ENCODE data around the gene KNDC1.
"Not testable (repeated sequence)": the region's sequence is repeated elsewhere in the genome, so short reads cannot be mapped to it uniquely, and the experiment has no call there.

The KNDC1 gene

DNA sequence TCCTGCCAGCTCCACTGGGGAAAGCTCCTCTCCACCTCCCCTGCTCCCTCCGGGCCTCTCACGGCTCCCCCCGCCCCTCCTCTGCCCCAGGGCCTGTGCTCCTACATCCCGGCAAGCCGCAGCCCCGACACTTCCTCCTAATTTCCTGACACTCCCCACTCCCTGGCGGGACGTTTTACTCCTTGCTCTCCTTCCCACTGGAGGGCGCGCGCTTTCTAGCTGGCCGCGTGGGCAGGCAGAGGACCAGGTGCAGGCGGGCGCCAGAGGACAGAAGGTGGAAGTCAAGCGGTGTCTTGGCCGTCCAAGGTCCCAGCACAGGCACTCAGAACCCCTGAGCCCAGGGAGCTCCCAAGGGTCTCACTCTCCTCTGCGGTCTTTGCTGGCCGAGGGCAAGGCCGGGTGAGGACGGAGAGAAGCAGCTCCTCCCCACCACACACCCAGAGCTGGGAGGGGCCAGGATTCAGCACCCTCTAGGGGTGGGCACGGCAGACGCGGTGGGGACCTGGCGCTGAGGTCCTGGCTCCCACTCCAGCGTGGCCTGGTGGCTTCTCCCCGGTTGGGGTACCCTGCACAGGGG is 97.6 kb downstream of the KNDC1 start:
- H3K4me1 ChIP-seq (ENCODE audit: control insufficient read depth, insufficient read depth, low read length), result peaks cover 6% of the 10 kb centered on the region
- H3K36me3 ChIP-seq (ENCODE audit: control insufficient read depth, insufficient read depth, low read length), result no peaks in the 10 kb centered on the region

DNA sequence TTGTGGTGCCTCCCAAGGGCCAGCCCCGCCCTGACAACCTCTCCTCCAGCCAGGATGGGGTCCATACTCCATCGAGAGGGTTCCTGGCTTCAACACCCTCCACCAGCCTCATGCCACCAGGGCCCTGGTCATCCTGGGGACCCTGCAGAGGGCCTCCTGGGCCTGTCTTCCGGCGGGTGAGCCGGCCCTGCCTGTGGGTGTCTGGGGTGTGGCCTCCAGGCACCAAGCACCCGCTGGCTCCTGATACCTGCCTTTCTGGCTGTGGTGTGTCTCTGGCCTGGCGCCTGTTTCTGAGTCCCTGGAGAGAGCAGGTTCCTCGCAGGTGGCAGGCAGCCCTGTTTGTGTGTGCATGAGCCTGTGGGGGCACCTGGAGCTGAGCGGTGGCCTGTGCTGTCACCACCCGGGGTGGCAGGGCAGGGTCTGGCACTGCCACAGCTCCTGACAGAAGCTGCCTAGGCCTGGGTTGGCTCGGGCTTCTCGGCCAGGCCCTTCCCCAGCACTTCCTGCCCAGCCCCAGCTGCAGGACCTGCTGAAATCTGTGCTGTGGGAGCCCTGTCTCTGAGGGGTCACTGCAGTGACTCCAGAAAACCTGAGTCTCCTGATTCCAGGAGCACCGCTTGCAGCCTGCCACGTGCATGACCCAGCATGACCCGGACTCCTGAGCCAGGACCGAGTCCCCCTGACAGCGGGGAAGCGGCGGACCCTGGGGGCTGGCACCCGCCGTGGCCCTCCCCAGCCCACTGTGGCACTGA is 98.2 kb downstream of the KNDC1 start:
- H3K9me3 ChIP-seq (ENCODE audit: control insufficient read depth, insufficient read depth, low read length), result no peaks in the 10 kb centered on the region
- no peaks in the 10 kb centered on the region for H3K36me3 ChIP-seq (ENCODE audit: control insufficient read depth, insufficient read depth, low read length)
- H3K4me3 ChIP-seq (ENCODE audit: low read depth, low read length), result peak overlapping the region; percentile 41
- H3K4me1 ChIP-seq (ENCODE audit: control insufficient read depth, insufficient read depth, low read length), result peaks cover 6% of the 10 kb centered on the region
- peak overlapping the region; percentile 12 for H3K9ac ChIP-seq (ENCODE audit: low read depth, low read length)
- peaks cover 12% of the 10 kb centered on the region for H3K27me3 ChIP-seq (ENCODE audit: control insufficient read depth, insufficient read depth, low read length)

More for the DNA sequence above, 97.6 kb downstream of the KNDC1 start:
- Histone ChIP-seq H3K4me3 (ENCODE audit: low read depth, low read length) (peak overlapping the region; percentile 41), H3K9me3 (ENCODE audit: control insufficient read depth, insufficient read depth, low read length) (no peaks in the 10 kb centered on the region), H3K27me3 (ENCODE audit: control insufficient read depth, insufficient read depth, low read length) (peaks cover 6% of the 10 kb centered on the region), H3K9ac (ENCODE audit: low read depth, low read length) (peak overlapping the region; percentile 37)

DNA sequence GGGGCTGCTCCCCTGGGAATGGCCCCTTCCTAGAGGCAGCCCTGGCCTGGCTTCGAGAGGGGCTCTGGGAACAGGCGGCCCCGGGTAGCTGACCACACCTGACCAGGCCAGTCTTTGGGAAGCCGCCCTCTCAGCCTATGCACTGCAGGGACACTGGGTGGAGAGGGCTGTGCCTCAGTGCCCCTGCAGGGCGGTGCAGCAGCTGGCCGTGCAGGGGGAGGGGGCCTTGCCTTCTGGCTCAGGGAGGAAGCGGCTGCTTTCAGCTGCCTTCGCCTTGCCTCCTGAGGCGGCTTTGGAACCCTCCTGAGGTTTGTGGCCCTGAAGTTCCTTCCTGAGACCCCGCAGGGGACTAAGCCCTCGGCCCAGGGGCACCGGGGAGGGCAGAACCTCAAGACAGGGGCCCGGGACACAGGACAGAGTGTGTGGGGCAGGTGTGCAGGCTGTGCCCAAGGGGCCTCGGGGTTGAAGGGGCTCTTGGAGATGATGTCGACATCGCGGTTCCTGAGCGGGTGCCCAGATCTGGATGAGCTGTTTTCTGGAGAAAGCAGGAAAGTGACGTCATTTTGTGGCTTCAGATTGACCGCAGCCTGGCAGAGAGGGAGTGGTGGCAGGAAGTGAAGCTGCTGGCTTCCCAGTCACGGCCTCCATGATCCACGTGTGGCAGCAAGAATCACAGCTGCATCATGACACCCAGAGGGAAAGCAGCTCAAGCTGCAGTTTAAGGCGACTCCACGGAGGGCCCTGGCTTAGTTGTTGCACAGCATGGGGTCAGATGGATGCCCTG is 99.0 kb downstream of the KNDC1 start:
- Histone ChIP-seq H3K27me3 (ENCODE audit: control insufficient read depth, insufficient read depth, low read length) (peaks cover 12% of the 10 kb centered on the region), H3K9me3 (ENCODE audit: control insufficient read depth, insufficient read depth, low read length) (no peaks in the 10 kb centered on the region), H3K36me3 (ENCODE audit: control insufficient read depth, insufficient read depth, low read length) (no peaks in the 10 kb centered on the region), H3K9ac (ENCODE audit: low read depth, low read length) (no peak overlapping the region), H3K4me3 (ENCODE audit: low read depth, low read length) (no peak overlapping the region), H3K4me1 (ENCODE audit: control insufficient read depth, insufficient read depth, low read length) (peaks cover 6% of the 10 kb centered on the region)

DNA sequence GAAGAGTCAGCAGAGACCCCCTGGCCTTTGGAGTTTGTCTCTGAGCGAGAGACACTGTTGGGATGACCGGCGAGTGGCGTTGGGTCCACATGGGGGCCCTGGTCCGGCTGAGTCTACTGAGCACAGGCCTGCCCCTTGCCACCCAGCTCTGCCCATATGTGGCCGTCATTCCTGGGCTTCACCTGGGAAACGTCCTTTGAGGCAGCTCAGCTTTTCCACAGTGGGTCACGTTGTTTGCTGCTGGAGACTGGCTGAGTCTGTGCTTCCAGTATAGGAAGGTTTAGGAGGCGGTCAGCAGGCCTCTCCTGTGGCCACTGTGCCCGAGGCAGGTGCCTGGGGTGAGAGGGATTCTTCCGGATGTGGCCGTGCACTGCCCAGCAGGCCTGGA is 99.6 kb downstream of the KNDC1 start:
- peaks cover 12% of the 10 kb centered on the region for H3K27me3 ChIP-seq (ENCODE audit: control insufficient read depth, insufficient read depth, low read length)
- H3K36me3 ChIP-seq (ENCODE audit: control insufficient read depth, insufficient read depth, low read length), result no peaks in the 10 kb centered on the region
- H3K4me3 ChIP-seq (ENCODE audit: low read depth, low read length), result no peak overlapping the region
- no peak overlapping the region for H3K9ac ChIP-seq (ENCODE audit: low read depth, low read length)
- peaks cover 6% of the 10 kb centered on the region for H3K4me1 ChIP-seq (ENCODE audit: control insufficient read depth, insufficient read depth, low read length)
- no peaks in the 10 kb centered on the region for H3K9me3 ChIP-seq (ENCODE audit: control insufficient read depth, insufficient read depth, low read length)

DNA sequence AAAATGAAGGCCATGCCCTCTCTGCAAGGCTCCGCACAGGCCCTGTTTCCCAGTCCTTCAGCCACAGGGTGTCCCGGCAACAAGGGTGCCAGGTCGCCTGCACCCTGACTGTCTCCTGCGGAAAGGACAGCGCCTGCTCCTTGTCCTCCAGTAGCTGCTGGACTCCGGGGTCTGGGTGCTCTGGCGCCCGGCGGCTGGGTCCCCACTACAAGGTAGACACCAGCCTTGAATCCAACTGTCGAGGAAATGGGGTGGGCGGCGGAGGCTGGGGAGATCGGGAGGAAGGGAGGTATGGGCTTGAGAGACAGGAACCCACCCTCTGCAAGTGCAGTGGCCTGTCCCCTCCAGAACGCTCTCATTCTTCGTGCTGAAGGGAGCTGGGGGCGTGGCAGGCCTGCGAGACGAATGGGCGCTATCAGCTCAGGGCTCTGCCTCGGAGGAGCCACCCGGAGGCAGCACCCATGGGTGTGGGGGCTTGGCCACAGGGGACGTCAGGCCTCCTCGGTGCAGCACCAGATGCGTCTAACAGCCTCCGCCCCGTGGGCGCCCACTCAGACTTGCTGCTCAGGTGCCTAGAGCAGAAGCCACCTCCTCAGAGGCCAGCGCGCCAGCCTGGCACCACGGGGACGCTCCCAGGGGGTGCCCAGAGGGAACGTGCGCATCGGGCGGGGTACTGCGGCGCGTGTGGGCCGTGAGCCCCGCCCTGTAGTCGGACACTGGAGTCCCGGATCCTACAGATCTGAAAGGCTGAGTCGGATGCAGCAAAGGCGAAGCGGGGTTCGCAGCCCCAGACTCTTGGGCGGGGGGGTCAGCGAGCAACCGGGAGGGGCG is 101.1 kb downstream of the KNDC1 start:
- peak overlapping the region; percentile 56 for H3K4me3 ChIP-seq (ENCODE audit: low read depth, low read length)
- peaks cover 12% of the 10 kb centered on the region for H3K27me3 ChIP-seq (ENCODE audit: control insufficient read depth, insufficient read depth, low read length)
- H3K36me3 ChIP-seq (ENCODE audit: control insufficient read depth, insufficient read depth, low read length), result no peaks in the 10 kb centered on the region
- H3K4me1 ChIP-seq (ENCODE audit: control insufficient read depth, insufficient read depth, low read length), result peaks cover 6% of the 10 kb centered on the region
- H3K9me3 ChIP-seq (ENCODE audit: control insufficient read depth, insufficient read depth, low read length), result no peaks in the 10 kb centered on the region
- no peak overlapping the region for H3K9ac ChIP-seq (ENCODE audit: low read depth, low read length)

DNA sequence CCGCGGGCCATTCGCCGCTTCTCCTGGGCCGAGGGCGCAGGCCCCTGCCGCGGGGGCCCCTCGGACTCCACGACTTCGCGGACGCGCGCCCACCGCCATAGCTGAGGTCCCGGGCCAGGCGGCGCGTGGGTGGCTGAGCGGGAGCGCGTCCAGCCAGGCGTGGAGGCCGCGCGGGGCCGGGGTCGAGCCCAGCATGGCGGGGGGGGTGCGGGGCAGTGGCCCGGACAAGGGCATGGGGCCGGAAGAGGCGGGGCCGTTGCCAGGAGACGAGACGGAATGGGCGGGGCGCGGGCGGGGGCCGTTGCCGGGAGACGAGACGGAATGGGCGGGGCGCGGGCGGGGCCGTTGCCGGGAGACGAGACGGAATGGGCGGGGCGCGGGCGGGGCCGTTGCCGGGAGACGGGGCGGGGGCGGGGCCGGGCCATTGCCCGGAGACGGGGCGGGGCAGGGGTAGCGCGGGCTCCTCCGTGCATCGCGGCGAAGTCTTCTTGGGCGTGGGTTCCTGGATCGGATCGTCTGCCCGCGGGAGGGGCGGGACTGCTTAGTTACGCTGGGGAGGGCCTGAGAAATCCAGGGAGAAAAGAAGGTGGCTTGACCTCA is 101.8 kb downstream of the KNDC1 start:
- peak overlapping the region; percentile 56 for H3K4me3 ChIP-seq (ENCODE audit: low read depth, low read length)
- no peaks in the 10 kb centered on the region for H3K9me3 ChIP-seq (ENCODE audit: control insufficient read depth, insufficient read depth, low read length)
- H3K27me3 ChIP-seq (ENCODE audit: control insufficient read depth, insufficient read depth, low read length), result peaks cover 12% of the 10 kb centered on the region
- H3K4me1 ChIP-seq (ENCODE audit: control insufficient read depth, insufficient read depth, low read length), result peaks cover 6% of the 10 kb centered on the region
- H3K9ac ChIP-seq (ENCODE audit: low read depth, low read length), result no peak overlapping the region
- no peaks in the 10 kb centered on the region for H3K36me3 ChIP-seq (ENCODE audit: control insufficient read depth, insufficient read depth, low read length)

DNA sequence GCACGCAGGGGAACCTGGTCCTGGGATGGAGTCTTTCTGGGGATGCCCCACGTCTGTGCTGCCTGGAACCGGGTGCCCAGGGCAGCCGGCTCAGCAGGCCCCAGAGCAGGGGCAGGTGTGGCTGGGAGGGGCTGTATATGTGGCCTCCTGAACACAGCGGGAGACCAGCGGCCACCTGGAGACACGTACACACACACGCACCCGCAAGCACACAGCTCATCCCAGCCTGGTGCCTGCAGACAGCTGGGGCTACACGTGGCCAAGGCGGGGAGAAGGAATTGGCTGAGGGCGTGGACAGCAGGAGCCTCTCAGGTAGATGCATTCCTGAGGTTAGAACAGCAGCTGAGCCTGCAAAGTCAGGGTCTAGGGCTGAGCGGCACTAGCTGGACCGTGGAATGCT is 102.7 kb downstream of the KNDC1 start:
- Histone ChIP-seq H3K27me3 (ENCODE audit: control insufficient read depth, insufficient read depth, low read length) (peaks cover 12% of the 10 kb centered on the region), H3K4me1 (ENCODE audit: control insufficient read depth, insufficient read depth, low read length) (peaks cover 3% of the 10 kb centered on the region), H3K4me3 (ENCODE audit: low read depth, low read length) (no peak overlapping the region), H3K36me3 (ENCODE audit: control insufficient read depth, insufficient read depth, low read length) (no peaks in the 10 kb centered on the region), H3K9ac (ENCODE audit: low read depth, low read length) (no peak overlapping the region), H3K9me3 (ENCODE audit: control insufficient read depth, insufficient read depth, low read length) (no peaks in the 10 kb centered on the region)

DNA sequence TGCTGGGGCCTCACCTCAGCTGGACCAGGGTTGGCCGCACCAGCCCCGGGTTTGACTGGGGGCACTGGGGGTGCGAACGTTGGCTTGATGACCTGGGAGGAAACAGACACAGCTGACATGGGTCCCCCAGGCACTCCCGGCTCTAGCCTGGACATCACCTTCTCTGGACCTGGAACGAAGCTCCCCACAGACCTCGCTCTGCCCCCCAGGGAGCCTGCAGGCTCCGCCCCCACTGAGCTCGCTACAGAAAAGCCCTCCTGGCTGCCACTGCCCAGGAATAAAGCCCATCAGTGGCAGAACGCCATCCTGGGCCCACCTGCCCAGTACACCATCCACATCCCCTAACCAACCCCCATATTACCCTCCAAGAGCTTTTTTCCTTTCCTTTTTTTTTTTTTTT is 103.7 kb downstream of the KNDC1 start:
- Histone ChIP-seq H3K4me3 (ENCODE audit: low read depth, low read length) (no peak overlapping the region), H3K27me3 (ENCODE audit: control insufficient read depth, insufficient read depth, low read length) (peaks cover 12% of the 10 kb centered on the region), H3K9ac (ENCODE audit: low read depth, low read length) (no peak overlapping the region), H3K4me1 (ENCODE audit: control insufficient read depth, insufficient read depth, low read length) (peaks cover 3% of the 10 kb centered on the region), H3K36me3 (ENCODE audit: control insufficient read depth, insufficient read depth, low read length) (no peaks in the 10 kb centered on the region), H3K9me3 (ENCODE audit: control insufficient read depth, insufficient read depth, low read length) (no peaks in the 10 kb centered on the region)

DNA sequence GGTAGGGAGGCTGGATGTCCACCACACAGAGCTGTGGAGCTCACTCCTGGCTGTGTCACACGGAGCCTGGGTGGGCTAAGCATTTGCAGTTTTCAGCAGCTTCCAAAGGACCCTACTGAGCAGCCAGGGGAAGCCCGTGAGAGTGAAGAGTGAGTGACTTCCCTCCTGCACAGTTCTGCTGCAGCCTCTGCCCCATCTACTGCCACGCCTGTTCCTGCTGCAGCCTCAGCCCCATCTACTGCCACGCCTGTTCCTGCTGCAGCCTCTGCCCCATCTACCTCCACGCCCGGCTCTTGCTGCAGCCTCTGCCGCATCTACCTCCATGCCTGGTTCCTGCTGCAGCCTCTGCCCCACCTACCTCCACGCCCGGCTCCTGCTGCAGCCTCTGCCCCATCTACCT is 104.4 kb downstream of the KNDC1 start:
- Histone ChIP-seq H3K4me3 (ENCODE audit: low read depth, low read length) (no peak overlapping the region), H3K9me3 (ENCODE audit: control insufficient read depth, insufficient read depth, low read length) (no peaks in the 10 kb centered on the region), H3K4me1 (ENCODE audit: control insufficient read depth, insufficient read depth, low read length) (peaks cover 3% of the 10 kb centered on the region), H3K27me3 (ENCODE audit: control insufficient read depth, insufficient read depth, low read length) (peaks cover 12% of the 10 kb centered on the region), H3K36me3 (ENCODE audit: control insufficient read depth, insufficient read depth, low read length) (no peaks in the 10 kb centered on the region), H3K9ac (ENCODE audit: low read depth, low read length) (no peak overlapping the region)

DNA sequence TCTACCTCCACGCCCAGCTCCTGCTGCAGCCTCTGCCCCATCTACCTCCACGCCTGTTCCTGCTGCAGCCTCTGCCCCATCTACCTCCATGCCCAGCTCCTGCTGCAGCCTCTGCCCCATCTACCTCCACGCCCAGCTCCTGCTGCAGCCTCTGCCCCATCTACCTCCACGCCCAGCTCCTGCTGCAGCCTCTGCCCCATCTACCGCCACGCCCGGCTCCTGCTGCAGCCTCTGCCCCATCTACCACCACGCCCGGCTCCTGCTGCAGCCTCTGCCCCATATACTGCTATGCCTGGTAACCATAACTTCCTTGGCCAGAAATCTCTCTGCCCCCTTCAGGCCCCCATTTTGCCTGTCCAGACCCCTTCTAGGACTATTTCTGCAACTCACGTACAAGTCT is 105.0 kb downstream of the KNDC1 start:
- H3K4me3 ChIP-seq (ENCODE audit: low read depth, low read length); H3K9me3 ChIP-seq (ENCODE audit: control insufficient read depth, insufficient read depth, low read length); H3K36me3 ChIP-seq (ENCODE audit: control insufficient read depth, insufficient read depth, low read length); H3K4me1 ChIP-seq (ENCODE audit: control insufficient read depth, insufficient read depth, low read length); H3K9ac ChIP-seq (ENCODE audit: low read depth, low read length): not testable (repeated sequence)
- H3K27me3 ChIP-seq (ENCODE audit: control insufficient read depth, insufficient read depth, low read length), result peaks cover 12% of the 10 kb centered on the region
